Measurements from ENCODE around the gene RHBDD3. TPM values are rescaled to one million over a fixed set of nuclear protein-coding genes. Genes with fewer than 3 reads are reported as not detected.

The RHBDD3 gene
- total and polyA plus RNA-seq, 2 experiments from 2014 or later: 55.0 to 115 TPM

GRCh38 chr22:29300807-29301601, 33.2 kb upstream of the RHBDD3 start:
- Mint-ChIP-seq H3K9me3 (no peaks in the 10 kb centered on the region; the same call in 2 of the 3 replicates), H3K27ac (peak overlapping the region; percentile 57), H3K27me3 (ENCODE audit: insufficient read depth, low read depth, poor library complexity) (peaks cover 31% of the 10 kb centered on the region), H3K36me3 (ENCODE audit: low read depth) (peaks cover 55% of the 10 kb centered on the region), H3K4me3 (no peak overlapping the region), H3K4me1 (peaks cover 22% of the 10 kb centered on the region)
- Histone ChIP-seq H3K36me3 (ENCODE audit: insufficient read depth) (peaks cover 46% of the 10 kb centered on the region), H4K20me1 (replicated peaks; ENCODE audit: insufficient read depth) (peaks cover 23% of the 10 kb centered on the region), H3F3A (replicated peaks; ENCODE audit: low read depth) (peaks cover 60% of the 10 kb centered on the region), H3K4me3 (no peak overlapping the region), H3K27ac (ENCODE audit: low read depth) (peak overlapping the region; percentile 76), H3K27me3 (ENCODE audit: insufficient read depth) (no peaks in the 10 kb centered on the region), H3K4me2 (no peak overlapping the region), H3K4me1 (ENCODE audit: insufficient read depth) (peaks cover 9% of the 10 kb centered on the region; the same call in 1 of the 2 replicates), H2AFZ (no peak overlapping the region), H3K9me2 (ENCODE audit: insufficient read depth) (no peaks in the 10 kb centered on the region), H3K79me2 (replicated peaks; ENCODE audit: insufficient read depth) (0 out of 2 replicates have a peak, but pooled peaks cover 3% of the 10 kb centered on the region)
- ATAC-seq (peak; percentile 16), DNase-seq (ENCODE audit: low spot score) (peak; percentile 30)
- no peak for TF ChIP-seq ZNF462 (CRISPR knock-in tag; IDR thresholded peaks at IDR 0.05)
- peak; percentile 55 for TF ChIP-seq POLR2AphosphoS5 (IDR thresholded peaks at IDR 0.05; ENCODE audit: low read depth)

GRCh38 chr22:29300467-29300806, 32.7 kb upstream of the RHBDD3 start:
- H3K79me2 ChIP-seq (replicated peaks; ENCODE audit: insufficient read depth): 0 out of 2 replicates have a peak, but pooled peaks cover 7% of the 10 kb centered on the region
- H3K9me2 ChIP-seq (ENCODE audit: insufficient read depth): no peaks in the 10 kb centered on the region
- Mint-ChIP-seq H3K4me1 (peaks cover 16% of the 10 kb centered on the region), H3K27ac (no peak overlapping the region; the same call in 1 of the 2 replicates), H3K36me3 (ENCODE audit: low read depth) (peaks cover 61% of the 10 kb centered on the region), H3K9me3 (no peaks in the 10 kb centered on the region; the same call in 2 of the 3 replicates), H3K27me3 (ENCODE audit: insufficient read depth, low read depth, poor library complexity) (peaks cover 27% of the 10 kb centered on the region), H3K4me3 (no peak overlapping the region)
- no peak overlapping the region for H3K4me2 ChIP-seq
- no peak overlapping the region for H3K4me3 ChIP-seq
- H3K27ac ChIP-seq (ENCODE audit: low read depth): peak overlapping the region; percentile 76
- ATAC-seq (no peak), DNase-seq (ENCODE audit: low spot score) (no peak)
- H3K36me3 ChIP-seq (ENCODE audit: insufficient read depth): peaks cover 51% of the 10 kb centered on the region
- peaks cover 3% of the 10 kb centered on the region; the same call in 1 of the 2 replicates for H3K4me1 ChIP-seq (ENCODE audit: insufficient read depth)
- H2AFZ ChIP-seq: no peak overlapping the region
- H4K20me1 ChIP-seq (replicated peaks; ENCODE audit: insufficient read depth): peaks cover 29% of the 10 kb centered on the region
- H3K27me3 ChIP-seq (ENCODE audit: insufficient read depth): no peaks in the 10 kb centered on the region
- H3F3A ChIP-seq (replicated peaks; ENCODE audit: low read depth): peaks cover 64% of the 10 kb centered on the region
- TF ChIP-seq ZNF462 (CRISPR knock-in tag; IDR thresholded peaks at IDR 0.05) (no peak), ZNF114 (CRISPR knock-in tag; IDR thresholded peaks at IDR 0.05) (no peak), STAT1 (IDR thresholded peaks at IDR 0.05; ENCODE audit: unreplicated experiment) (no peak), CREB1 (CRISPR knock-in tag; IDR thresholded peaks at IDR 0.05; ENCODE audit: low read depth) (no peak)
